SK-N-MC (cell line): ENCODE results near the gene CAMKMT.

ENCODE experiments used
- EZH2 ChIP-seq: fragments of 200-600 bp; sonication (generic); IDR thresholded peaks from one replicate; pipeline ENCODE4 v1.6.1; 2017; ENCODE audit warnings: antibody characterized with exemption
- POLR2AphosphoS5 ChIP-seq: IDR thresholded peaks from 2 replicates; pipeline ENCODE4 v1.6.1; 2012; ENCODE audit warnings: mild to moderate bottlenecking, low read depth, low read length, borderline replicate concordance

- TF ChIP-seq POLR2AphosphoS5 (no peak), EZH2 (no peak)
These were observed 62.5 kb downstream of the CAMKMT start for GRCh38 chr2:44424211-44424610.
